ENCODE data around the gene SPEG. TPM values are rescaled to one million over a fixed set of nuclear protein-coding genes. Genes with fewer than 3 reads are reported as not detected.

SPEG gene
- total and polyA plus RNA-seq, 4 experiments from 2014 or later = 0.15 to 9.0 (median 4.5) TPM

DNA sequence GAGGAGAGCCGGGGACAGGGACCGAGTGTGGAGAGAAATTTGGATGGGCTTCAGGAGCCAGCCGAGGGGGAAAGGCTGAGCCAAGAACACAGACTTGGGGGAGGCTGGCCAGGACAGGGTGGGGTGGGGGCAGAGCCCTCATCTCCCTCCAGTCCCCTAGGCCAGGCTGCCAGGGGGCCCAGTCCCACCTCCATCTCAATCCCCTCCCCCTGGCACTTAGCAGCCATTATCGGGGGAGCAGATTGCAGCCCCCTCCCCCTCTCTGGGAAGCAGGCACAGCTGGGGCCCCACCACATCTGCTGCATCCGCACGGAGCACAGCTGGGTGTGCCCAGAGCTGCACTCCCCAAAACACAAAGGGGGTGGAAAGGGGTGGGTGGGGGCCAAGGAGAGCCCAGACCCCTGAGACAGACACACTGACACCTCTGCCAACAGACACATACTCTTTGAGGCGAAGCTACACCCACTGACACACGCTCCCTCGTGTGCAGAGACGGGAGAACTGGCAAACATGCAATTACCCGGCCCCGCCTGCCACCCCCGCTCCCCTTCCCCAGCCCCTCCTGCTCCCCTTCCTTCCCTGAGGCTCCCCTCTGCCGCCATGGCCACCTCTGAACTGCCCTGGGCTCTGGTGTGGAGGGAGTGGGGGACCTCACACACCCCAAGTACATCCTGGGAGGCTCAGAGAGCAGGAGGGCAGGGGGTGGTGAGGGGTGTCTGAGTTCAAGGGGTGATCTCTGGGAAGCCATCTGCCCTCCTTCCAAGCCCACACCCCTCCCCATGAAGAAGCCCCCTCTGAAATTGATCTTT, 74.5 kb downstream of the SPEG start:
- Mint-ChIP-seq H3K4me3 (peak overlapping the region in 7 of 8 donors; percentile 3 to 75 (median 52)), H3K27ac (peak overlapping the region in 1 of 7 donors; percentile 36), H3K27me3 (peaks cover 34 to 38% of the 10 kb centered on the region in 2 donors), H3K36me3 (peaks cover 30 to 32% of the 10 kb centered on the region in 2 donors), H3K9me3 (no peaks in the 10 kb centered on the region), H3K4me1 (peaks cover 6 to 32% (median 19%) of the 10 kb centered on the region in 4 donors)
- peaks cover 5% of the 10 kb centered on the region for H3K36me3 ChIP-seq (ENCODE audit: insufficient read depth, low read length)
- H3K9me3 ChIP-seq (ENCODE audit: control insufficient read depth in 1 of 2, low read length in 2 of 2) = no peaks in the 10 kb centered on the region
- H3K4me3 ChIP-seq (ENCODE audit: low read length in 2 of 2) = no peak overlapping the region
- H3K27ac ChIP-seq (ENCODE audit: low read depth, low read length) = no peak overlapping the region
- H3K27me3 ChIP-seq (ENCODE audit: insufficient read depth, low read length) = peaks cover 10% of the 10 kb centered on the region
- H3K4me1 ChIP-seq (ENCODE audit: insufficient read depth, low read length) = peaks cover 25% of the 10 kb centered on the region
- DNase-seq = no peak
- ChIA-PET CTCF (ENCODE audit: partially characterized antibody) (interaction anchor here (0.8 to 4.0 kb wide), 14 partner anchors 8 to 106 kb away, joined by 3 to 26 read pairs (median 5); partner anchors contain the start of gene GMPPA), POLR2A (ENCODE audit: partially characterized antibody) (interaction anchor here (0.6 to 0.8 kb wide), 2 partner anchors 8 to 10 kb away, joined by 3 to 4 read pairs; partner anchors contain the start of gene GMPPA)
- intact Hi-C loops (cut with micrococcal nuclease) = no loop called here

DNA sequence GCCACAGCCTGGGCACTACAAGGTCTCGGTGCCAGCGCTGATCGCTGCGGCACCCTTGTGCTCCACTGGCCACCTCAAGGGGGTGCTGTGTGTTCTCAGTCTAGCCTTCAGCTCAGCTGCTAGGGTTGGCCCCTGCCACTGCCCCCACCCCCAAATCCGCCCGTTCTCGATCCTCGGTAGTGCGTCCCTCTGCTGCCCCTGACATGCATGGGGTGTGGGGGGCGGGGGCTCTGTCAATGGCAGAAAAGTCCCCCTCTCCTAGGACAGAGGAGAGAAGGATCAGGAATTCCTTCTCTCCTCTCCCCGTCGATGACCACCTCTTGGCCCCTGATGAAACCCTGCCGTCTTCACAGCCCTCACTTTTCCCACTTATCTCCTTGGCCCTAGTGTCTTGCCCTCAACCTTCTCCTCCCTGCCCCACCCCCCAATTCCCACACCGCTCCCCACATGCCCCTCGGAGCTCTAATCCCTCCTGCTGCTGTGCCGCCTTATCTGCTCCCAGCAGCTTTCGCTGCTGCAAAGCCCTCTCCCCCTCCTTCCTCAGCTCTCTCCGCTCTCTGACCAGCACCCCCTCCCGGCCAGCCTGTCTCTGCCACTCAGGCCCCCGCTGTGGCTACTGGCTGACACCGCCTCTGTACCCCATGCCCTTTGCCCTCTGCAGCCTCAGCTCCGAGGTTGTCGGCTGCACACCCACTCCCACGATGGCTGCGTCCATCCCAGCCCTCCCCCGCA, 75.3 kb downstream of the SPEG start:
- Mint-ChIP-seq H3K9me3 (no peaks in the 10 kb centered on the region), H3K4me1 (peaks cover 6 to 33% (median 20%) of the 10 kb centered on the region in 4 donors), H3K27ac (peak overlapping the region in 1 of 7 donors; percentile 36), H3K4me3 (peak overlapping the region in 7 of 8 donors; percentile 28 to 75 (median 53)), H3K36me3 (peaks cover 22 to 24% of the 10 kb centered on the region in 2 donors), H3K27me3 (peaks cover 36 to 40% of the 10 kb centered on the region in 2 donors)
- H3K27ac ChIP-seq (ENCODE audit: low read depth, low read length) = no peak overlapping the region
- POLR2A ChIA-PET (ENCODE audit: partially characterized antibody) = interaction anchor here (0.6 to 1.0 kb wide), 3 partner anchors 7 to 123 kb away, joined by 3 to 4 read pairs (median 3); partner anchors contain the start of genes DNPEP and GMPPA
- peak; percentile 36 to 66 (median 40) for DNase-seq
- H3K4me1 ChIP-seq (ENCODE audit: insufficient read depth, low read length) = peaks cover 25% of the 10 kb centered on the region
- no peak overlapping the region for H3K4me3 ChIP-seq (ENCODE audit: low read length in 2 of 2)
- CTCF ChIA-PET (ENCODE audit: partially characterized antibody) = interaction anchor here (0.8 to 4.0 kb wide), 15 partner anchors 9 to 107 kb away, joined by 3 to 26 read pairs (median 5); partner anchors contain the start of gene GMPPA
- H3K36me3 ChIP-seq (ENCODE audit: insufficient read depth, low read length) = peaks cover under 1% of the 10 kb centered on the region
- intact Hi-C loops (cut with micrococcal nuclease) = loop anchor here (1.0 kb wide), 1 partner anchor 20 kb away; no protein-coding TSS in a partner anchor
- peaks cover 10% of the 10 kb centered on the region for H3K27me3 ChIP-seq (ENCODE audit: insufficient read depth, low read length)
- no peaks in the 10 kb centered on the region for H3K9me3 ChIP-seq (ENCODE audit: control insufficient read depth in 1 of 2, low read length in 2 of 2)

DNA sequence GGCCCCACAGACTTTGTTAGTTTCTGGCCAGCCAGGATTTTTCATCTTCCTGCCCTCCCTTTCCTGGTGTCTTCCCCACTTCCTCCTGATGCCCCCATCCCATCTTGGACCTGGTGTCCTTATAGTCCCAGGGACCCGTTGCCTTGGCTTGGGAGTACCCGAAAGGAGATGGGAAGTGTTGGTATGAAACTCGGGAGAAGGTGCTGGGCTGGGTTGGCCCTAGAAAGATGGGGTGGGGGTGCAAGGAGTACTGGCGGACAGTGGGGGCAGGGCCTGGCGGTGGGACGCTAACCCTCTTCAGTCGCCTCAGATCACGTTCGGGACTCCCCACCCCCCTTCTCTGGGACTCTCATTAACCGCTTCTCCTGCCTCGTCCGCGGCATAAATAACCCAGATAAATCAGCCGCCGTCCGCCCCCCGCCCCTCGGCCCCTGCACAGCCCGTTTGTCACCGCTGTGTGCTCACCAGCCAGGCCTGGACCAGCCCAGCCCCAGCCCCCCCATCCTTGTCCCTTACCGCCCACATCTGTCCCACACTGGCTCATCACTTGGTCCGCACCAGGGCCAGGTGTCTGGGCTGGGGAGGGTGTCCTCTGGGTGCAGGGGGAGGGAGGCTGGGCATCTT, 76.0 kb downstream of the SPEG start:
- Mint-ChIP-seq H3K4me3 (peak overlapping the region in 7 of 8 donors; percentile 28 to 75 (median 52)), H3K27ac (peak overlapping the region in 1 of 7 donors; percentile 61), H3K4me1 (peaks cover 6 to 33% (median 20%) of the 10 kb centered on the region in 4 donors), H3K27me3 (peaks cover 37 to 45% of the 10 kb centered on the region in 2 donors), H3K9me3 (no peaks in the 10 kb centered on the region), H3K36me3 (peaks cover 16 to 17% of the 10 kb centered on the region in 2 donors)
- H3K27ac ChIP-seq (ENCODE audit: low read depth, low read length) = no peak overlapping the region
- no peak overlapping the region for H3K4me3 ChIP-seq (ENCODE audit: low read length in 2 of 2)
- peaks cover 10% of the 10 kb centered on the region for H3K27me3 ChIP-seq (ENCODE audit: insufficient read depth, low read length)
- intact Hi-C loops (cut with micrococcal nuclease) = loop anchor here (1.0 kb wide), 1 partner anchor 20 kb away; no protein-coding TSS in a partner anchor
- H3K9me3 ChIP-seq (ENCODE audit: control insufficient read depth in 1 of 2, low read length in 2 of 2) = no peaks in the 10 kb centered on the region
- no peaks in the 10 kb centered on the region for H3K36me3 ChIP-seq (ENCODE audit: insufficient read depth, low read length)
- DNase-seq = no peak
- ChIA-PET POLR2A (ENCODE audit: partially characterized antibody) (interaction anchor here (1.0 kb wide), 1 partner anchor 123 kb away, joined by 3 read pairs; the partner anchor contains the start of gene DNPEP), CTCF (ENCODE audit: partially characterized antibody) (interaction anchor here (0.8 to 4.0 kb wide), 13 partner anchors 8 to 48 kb away, joined by 3 to 26 read pairs (median 5); partner anchors contain the start of gene GMPPA)
- peaks cover 25% of the 10 kb centered on the region for H3K4me1 ChIP-seq (ENCODE audit: insufficient read depth, low read length)

DNA sequence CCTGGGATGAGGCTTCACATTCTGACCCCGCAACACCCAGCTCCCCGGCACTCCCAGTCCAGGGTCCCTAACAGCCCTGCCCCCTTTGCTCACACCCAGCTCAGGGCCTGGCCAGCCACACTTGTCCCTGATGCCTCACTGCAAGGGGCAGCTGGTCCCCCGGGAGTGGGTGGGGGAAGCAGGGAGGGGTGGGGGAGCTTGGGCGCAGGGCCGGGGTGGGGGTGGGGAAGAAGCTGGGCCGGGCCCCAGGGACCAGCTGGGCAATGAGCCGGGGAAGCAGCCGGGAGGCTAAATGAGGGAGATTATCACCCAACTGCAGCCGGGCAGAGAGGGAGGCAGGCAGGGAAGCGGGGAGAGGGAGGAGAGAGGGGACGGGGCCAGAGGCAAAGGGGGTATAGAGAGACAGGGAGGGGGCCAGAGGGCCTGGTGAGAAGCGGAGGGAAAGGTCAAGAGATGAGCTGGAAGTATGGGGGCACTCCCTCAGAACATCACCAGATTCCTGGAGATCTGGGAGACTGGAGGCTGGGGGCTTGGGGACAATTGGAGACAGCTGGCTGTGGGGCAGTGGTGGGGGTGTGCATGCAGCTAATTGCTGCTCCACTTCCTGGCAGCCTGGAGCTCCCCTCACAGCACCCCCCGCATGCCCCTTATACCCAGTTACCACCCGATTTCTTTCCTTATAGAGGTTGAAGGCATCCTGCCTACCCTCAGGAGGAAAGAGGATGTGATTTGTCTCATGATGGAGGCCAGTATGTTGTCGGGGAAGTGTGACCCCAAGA, 77.1 kb downstream of the SPEG start:
- Histone ChIP-seq H3K4me1 (ENCODE audit: insufficient read depth, low read length) (peaks cover 25% of the 10 kb centered on the region), H3K27ac (ENCODE audit: low read depth, low read length) (no peak overlapping the region), H3K9me3 (ENCODE audit: control insufficient read depth in 1 of 2, low read length in 2 of 2) (no peaks in the 10 kb centered on the region), H3K27me3 (ENCODE audit: insufficient read depth, low read length) (peaks cover 10% of the 10 kb centered on the region), H3K4me3 (ENCODE audit: low read length in 2 of 2) (no peak overlapping the region), H3K36me3 (ENCODE audit: insufficient read depth, low read length) (no peaks in the 10 kb centered on the region)
- ChIA-PET POLR2A (ENCODE audit: partially characterized antibody) (interaction anchor here (0.5 to 1.2 kb wide), 2 partner anchors 56 to 259 kb away, joined by 3 to 4 read pairs; partner anchors contain the start of gene TUBA4B), CTCF (ENCODE audit: partially characterized antibody) (interaction anchor here (1.0 to 4.0 kb wide), 5 partner anchors 8 to 49 kb away, joined by 4 to 26 read pairs (median 6); partner anchors contain the start of gene GMPPA)
- Mint-ChIP-seq H3K9me3 (no peaks in the 10 kb centered on the region), H3K27ac (no peak overlapping the region), H3K27me3 (peaks cover 48 to 56% of the 10 kb centered on the region in 2 donors), H3K36me3 (peaks cover 8 to 10% of the 10 kb centered on the region in 2 donors), H3K4me1 (peaks cover 9 to 33% (median 20%) of the 10 kb centered on the region in 4 donors), H3K4me3 (no peak overlapping the region)
- no peak for DNase-seq
- intact Hi-C loops (cut with micrococcal nuclease) = no loop called here

DNA sequence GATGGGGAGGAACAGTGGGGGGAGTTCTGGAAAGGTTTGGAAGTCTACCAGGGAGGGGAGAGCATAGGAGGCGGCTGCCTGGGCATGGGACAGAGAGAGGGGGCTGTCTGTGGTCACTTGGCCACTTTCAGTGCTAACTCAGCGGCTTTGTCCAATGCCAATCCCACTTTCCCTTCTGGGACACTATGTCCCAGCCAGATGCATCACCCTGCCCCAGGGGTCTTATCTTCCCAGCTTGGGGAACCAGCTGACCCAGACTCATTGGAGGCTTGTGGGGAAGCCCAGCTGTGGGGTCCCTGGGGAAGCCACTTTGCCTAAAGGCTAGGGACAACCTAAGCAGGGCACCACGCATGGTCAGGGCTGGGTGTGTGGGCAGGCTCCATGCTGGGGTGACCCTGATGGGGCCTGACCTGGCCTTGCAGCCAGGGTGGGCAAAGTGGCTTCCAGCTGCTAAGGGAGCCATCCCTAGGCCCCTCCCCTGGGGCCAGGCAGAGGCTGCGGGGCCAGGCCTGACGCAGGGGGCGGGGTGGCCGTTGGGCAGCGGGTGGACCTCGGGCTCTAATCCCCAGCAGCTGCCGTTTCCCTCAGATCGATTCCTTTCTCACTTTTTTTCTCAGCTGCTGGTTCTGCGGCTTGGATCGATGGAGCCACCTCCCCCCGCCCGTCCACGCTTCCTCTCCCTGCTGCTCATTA, 78.0 kb downstream of the SPEG start:
- ChIA-PET CTCF (ENCODE audit: partially characterized antibody) (interaction anchor here (2.0 kb wide), 1 partner anchor 13 kb away, joined by 6 read pairs; the partner anchor contains the start of gene GMPPA), POLR2A (ENCODE audit: partially characterized antibody) (interaction anchor here (0.8 kb wide), 1 partner anchor 17 kb away, joined by 3 read pairs; no protein-coding TSS in a partner anchor)
- no peak overlapping the region for H3K27ac Mint-ChIP-seq
- peaks cover 10% of the 10 kb centered on the region for H3K27me3 ChIP-seq (ENCODE audit: insufficient read depth, low read length)
- no peak overlapping the region for H3K4me3 Mint-ChIP-seq
- no peak overlapping the region for H3K4me3 ChIP-seq (ENCODE audit: low read length in 2 of 2)
- no peaks in the 10 kb centered on the region for H3K9me3 Mint-ChIP-seq
- H3K9me3 ChIP-seq (ENCODE audit: control insufficient read depth in 1 of 2, low read length in 2 of 2) = no peaks in the 10 kb centered on the region
- H3K4me1 Mint-ChIP-seq = peaks cover 9 to 33% (median 20%) of the 10 kb centered on the region in 4 donors
- no peak overlapping the region for H3K27ac ChIP-seq (ENCODE audit: low read depth, low read length)
- H3K4me1 ChIP-seq (ENCODE audit: insufficient read depth, low read length) = peaks cover 25% of the 10 kb centered on the region
- H3K27me3 Mint-ChIP-seq = peaks cover 57 to 62% of the 10 kb centered on the region in 2 donors
- DNase-seq = no peak
- no peaks in the 10 kb centered on the region for H3K36me3 ChIP-seq (ENCODE audit: insufficient read depth, low read length)
- H3K36me3 Mint-ChIP-seq = peaks cover 2 to 4% of the 10 kb centered on the region in 2 donors
- intact Hi-C loops (cut with micrococcal nuclease) = no loop called here
